Stimulated activated CD4-positive, alpha-beta T cell treated with anti-CD3 and anti-CD28 coated beads, Interleukin-4, amount 100 ng/mL, for 24 hours (primary cell): Measurements from ENCODE around the gene WDR62.
"Not testable (repeated sequence)": the region's sequence is repeated elsewhere in the genome, so short reads cannot be mapped to it uniquely, and the experiment has no call there.

Source experiments
- DNase-seq: peaks from one replicate; pipeline ENCODE4 v3.0.0-alpha.2; 2020

The WDR62 gene

DNA sequence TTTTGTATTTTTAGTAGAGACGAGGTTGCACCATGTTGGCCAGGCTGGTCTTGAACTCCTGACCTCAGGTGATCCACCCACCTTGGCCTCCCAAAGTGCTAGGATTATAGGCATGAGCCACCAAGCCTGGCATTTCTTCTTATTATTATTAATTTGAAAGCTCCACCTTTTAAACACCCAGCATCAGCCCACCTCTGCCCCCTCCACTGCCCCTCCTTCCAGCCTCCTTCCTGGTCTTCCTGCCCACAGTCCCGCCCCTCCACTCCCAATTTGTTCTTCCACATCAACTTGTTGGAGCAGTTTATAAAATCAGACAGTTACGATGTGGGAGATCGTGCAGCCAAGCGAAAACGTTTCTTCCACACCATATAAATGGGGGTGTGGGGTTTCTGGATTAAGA lies 14.2 kb upstream of the WDR62 start:
- no peak for DNase-seq

DNA sequence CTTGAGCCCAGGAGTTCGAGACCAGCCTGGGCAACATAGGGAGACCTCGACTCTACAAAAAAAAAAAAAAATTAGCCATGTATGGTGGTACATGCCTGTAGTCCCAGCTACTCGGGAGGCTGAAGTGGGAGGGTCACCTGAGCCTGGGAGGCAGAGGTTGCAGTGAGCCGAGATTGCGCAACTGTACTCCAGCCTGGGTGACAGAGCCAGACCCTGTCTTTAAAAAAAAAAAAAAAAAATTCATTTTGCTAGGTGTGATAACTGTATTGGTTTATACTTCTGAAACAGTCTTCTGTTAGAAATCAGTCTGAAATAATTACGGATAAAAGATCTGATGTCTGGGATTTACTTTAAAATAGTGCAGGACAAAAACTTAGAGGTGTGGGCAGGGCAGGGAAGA lies 13.6 kb upstream of the WDR62 start:
- DNase-seq, result not testable (repeated sequence)

DNA sequence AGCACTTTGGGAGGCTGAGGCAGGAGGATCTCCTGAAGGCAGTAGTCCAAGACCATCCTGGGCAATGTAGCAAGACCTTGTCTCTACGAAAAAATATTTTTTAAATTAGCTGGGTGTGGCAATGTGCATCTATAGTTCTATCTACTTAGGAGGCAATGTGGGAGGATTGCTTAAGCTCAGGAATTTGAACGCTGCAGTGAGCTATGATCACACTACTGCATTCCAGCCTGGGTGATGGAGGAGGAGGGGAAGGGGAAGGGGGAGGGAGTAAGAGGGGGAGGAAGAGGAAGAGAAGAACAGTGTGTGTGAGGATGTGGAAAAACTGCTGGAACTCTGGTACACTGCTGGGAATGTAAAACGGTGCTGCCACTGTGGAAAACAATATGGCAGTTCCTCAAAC lies 12.9 kb upstream of the WDR62 start:
- DNase-seq, result no peak

DNA sequence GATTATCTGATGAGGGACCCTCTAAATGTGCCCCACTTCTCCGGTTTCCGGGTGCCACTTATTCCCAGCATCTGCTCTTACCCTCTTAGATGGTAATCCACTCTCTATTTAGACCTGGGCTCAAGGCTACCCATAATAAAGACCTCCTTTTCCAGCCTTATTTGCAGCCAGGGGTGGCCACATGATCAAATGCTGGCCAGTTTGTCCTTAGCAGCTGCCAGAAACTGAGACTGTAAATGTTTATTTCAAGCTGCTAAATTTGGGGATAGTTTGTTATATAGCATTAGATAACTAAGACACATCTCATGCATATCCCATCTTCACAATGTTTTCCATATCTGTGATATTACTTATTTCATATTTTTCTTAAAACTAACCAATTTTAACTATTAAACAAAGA lies 10.7 kb upstream of the WDR62 start:
- no peak for DNase-seq

DNA sequence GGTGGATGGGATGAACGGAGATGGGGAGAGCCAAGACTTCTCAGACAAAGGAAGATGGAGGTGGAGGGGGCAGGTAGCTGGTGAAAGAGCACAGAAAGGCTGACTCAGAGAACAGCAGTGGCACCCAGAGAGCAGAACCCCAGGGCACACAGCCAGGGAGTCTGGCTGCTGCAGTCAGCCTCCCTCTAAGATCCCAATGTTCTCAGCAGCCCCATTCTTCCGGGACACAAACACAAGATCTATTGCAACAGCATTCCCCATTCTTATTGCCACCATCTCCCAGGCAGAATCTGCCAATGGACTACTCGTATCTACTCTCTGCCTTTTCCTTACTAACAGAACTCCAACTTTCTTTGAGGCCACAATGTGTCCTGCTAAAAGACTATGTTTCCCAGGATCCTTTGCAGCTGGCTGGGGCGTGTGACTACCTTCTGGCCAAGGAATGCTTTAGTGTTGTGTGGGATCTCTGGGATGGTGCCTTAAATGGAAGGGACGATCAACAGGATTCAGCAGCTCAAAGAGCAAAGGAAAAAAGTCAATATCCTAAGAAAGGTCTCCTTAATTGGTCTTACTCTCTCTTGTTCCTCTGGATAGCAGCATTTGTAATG lies 8.2 kb upstream of the WDR62 start:
- no peak for DNase-seq

DNA sequence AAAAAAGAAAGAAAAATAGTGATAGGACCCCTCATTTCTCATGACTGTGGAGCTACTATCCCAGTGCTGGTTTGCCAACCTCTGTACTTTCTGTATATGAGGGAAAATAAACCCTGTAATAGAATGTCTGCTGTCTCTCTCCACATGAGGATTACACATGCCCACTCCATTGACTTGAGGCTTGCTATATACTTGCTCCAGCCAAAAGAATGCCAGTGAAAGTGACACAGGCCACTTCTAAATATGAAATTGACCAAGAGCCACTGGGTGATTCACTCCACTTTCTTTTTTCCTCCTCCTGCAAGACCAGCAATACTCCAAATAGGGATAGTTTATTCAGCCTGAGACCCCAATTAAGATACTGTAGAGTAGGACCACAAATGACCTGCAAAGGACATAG lies 6.9 kb upstream of the WDR62 start:
- no peak for DNase-seq

DNA sequence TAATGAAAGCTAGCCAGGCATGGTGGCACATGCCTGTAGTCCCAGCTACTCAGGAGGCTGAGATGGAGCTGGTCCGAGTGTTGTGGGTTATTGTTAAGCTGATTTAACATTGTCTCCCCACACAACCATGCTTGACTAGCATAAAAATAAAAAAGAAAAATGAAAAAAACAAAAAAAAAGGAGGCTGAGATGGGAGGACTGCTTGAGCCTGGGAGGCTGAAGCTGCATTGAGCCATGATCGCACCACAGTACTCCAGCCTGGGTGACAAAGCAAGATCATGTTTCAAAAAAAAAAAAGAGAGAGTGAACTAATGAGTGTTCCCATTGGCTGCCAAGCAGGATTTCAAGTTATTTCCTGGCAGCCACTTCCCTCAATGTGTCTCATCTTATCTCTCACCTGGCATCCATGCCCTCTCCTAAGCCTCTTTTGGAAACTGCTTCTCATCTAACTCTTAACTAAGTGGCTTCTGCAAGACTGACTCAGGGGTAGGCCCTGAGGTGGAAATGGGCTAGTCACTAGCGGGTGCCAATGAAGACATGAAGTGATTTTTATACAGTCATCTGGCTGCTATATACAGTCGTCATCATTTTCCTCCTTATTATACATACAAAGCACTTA lies 5.5 kb upstream of the WDR62 start:
- no peak for DNase-seq

DNA sequence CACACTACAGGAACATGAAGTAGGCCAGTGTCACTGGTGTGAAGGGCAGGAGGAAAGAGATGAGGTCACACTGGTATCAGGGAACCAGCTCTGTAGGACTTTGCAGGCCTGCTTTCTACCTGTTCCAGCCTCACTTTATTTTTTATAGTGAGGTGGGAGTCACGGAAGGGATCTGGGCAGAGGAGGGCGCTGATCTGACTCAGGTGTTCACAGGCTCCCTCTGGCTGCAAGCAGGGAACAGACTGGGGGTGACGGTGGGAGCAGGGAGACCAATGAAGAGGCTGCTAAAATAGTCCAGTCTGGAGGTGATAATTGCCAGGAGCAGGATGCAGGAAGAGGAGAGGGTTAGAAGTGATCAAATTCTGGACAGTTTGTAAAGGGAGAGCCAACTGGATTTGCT lies 3.5 kb upstream of the WDR62 start:
- no peak for DNase-seq

DNA sequence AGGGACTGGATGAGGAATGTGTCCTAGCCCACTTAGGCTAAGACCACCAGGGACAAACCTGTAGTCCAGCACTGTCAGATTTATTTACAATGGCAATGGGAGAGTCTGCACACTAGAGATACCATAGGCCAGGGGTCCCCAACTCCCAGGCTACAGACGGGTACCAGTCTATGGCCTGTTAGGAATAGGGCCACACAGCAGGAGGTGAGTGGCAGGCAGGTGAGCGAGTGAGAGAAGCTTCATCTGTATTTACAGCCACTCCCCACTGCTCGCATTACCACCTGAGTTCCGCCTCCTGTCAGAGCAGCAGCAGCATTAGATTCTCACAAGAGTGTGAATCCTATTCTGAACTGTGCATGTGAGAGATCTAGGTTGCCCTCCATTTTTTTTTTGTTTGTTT lies 3.1 kb upstream of the WDR62 start:
- DNase-seq, result no peak

DNA sequence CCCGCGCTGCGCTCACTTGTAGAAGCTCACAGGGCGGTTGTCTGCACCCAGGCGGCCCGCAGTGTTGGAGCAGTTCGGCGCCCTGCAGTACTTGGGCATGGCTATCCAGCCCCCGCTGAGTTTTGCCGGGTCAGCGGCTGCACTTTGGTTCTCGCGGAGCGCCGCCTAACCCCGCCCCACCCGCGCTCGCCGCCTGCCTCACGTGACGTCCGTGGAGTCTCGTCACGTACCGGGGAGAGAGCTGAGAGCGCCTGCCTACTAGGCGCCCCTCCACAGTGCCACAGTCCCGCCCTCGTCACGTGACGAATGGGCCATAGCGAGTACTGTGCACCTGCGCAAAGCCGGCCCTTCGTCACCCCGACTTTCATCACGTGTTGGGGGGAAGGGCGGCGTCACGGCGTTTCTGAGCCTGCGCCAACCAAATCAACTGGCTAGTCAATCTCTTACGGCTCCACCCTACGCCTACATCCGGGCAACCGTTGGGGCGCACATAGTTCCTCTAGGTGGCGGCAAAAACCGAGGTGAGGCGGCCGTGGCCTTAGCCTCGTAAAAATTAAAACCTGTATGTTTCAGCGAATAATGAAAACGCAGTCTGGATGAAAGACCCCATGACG lies 471 bp upstream of the WDR62 start, which contains the start of gene THAP8:
TSS of gene THAP8 (minus strand) at position 167 of the 614 bp plus-strand sequence. CDS start at position 99, 68 bp downstream.
- DNase-seq, result peak; percentile 100

DNA sequence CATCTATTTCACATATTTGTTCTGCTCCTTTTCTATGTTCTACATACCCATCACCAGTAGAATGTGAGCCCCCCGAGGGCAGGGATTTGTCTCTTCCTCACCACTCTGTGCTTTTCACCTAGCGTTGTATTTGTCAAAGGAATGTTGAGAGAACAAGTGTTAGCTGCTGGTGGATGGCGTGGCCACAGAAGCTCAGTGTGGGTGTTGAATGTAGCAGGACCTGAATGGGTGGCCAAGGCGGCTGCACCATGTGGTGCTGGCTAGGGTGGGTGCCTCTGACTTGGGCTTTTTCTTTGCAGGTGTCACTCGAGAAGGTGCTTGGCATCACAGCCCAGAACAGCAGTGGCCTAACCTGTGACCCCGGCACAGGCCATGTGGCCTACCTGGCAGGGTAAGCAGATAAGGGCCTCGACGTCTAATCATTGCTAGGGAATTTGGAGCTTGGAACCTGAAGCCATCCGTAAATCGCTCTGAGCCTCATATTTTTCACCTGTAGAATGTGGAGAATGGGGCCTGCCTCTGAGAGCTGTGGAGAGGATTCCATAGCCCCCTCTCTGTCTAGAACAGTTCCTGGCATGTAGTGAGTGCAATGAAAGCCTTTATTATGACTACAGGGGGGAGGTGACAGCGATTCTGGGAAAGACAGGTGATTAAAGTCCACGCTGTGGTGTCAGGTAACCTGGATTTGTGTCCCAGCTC lies 3.9 kb downstream of the WDR62 start:
- no peak for DNase-seq

DNA sequence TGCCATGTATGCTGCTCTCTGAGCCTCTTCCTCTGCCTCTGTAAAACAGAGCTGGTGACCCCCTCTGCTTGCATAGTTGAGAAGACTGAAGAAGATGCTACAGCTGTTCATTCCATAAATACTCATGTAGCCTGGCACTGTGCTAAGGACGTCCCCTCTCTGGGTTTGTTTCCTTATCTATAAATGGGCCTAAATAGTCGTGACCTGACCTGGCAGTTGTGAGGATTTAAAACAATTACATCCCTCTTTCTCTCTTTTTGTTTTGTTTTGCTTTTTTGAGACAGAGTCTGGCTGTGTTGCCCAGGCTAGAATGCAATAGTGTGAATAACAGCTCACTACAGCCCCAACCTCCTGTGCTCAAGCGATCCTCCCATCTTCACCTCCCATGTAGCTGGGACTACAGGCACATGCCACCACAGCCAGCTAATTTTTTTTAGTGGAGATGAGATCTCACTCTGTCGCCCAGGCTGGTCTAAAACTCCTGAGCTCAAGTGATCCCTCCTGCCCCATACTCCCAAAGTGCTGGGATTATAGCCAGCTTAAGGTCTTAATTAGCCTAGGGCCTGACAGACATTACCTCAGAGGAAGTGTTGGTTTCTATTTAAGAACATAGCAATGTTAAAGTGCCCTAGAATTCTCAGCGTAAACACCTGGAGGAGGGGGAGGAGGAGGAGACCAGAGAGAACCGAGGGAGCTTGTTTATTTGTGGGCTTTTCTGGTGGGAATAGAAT lies 4.6 kb downstream of the WDR62 start:
- no peak for DNase-seq

DNA sequence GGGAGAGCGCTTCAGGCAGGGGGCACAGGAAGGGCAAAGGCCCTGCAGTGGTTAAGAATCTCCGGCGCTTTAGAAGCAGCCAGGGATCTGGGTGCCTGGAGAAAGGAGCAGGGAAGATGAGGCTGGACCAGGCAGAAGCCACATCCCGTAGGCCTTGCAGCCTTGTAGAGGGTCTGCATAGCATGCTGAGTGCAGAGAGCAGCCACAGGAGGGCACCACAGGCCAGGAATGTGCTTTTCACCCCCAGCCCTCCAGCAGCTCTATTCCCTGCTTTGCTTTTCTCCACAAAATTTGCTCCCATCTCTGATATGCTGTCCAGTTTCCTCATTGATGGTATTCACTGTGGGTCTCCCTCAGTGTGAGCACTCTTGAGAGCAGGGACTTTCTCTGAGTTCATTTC lies 5.7 kb downstream of the WDR62 start:
- DNase-seq, result peak; percentile 17

DNA sequence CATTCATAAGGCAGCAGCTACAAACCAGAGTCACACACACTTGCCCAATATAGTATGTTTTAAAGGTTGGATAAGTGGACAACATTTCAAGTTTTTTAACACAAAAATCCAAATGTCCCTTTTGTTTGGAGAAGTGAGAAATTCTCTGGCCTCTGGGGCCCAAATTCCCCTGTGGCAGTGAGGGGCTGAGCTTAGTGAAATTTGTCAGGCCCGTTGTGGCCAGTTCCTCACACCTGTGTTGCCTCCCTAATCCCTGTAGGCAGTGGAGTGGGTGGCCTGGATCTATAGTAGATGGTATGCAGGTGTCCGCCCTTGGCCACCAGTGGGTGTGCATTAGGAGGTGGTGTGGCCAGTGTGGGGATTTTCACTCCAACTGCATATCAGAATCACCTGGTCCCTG lies 6.7 kb downstream of the WDR62 start:
- no peak for DNase-seq

DNA sequence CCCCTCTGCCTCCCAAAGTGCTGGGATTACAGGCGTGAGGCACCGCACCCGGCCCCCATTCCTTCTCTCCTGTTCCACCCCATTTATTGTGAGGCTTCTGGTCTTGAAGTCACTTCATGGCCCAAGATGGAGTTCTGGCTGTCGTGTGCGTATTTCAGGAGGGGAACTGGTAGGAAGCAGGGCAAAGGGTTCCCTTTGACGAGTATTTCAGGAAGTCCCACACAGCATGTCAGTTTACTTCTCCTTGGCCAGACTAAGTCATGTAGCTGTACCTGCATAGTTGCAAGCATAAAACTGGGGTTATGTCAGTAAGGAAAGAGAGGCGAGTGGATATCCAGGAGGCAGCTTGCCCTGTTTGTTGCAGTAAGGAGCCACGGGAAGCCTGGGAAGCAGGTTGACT lies 10.1 kb downstream of the WDR62 start:
- no peak for DNase-seq

DNA sequence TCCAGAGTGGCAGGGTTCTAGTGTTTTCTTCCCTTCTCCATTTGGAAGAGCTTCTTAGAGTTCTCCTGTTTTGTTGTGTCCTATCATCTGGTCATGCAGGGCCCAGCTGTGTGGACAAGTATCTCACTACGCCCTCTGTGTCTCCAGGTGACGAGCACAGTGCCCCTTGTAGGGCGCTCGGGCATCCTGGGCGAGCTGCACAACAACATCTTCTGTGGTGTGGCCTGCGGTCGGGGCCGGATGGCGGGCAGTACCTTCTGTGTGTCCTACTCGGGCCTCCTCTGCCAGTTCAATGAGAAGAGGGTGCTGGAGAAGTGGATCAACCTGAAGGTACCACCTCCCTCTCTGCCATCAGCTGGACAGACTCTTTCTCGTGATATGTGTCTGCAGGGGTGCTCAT lies 13.0 kb downstream of the WDR62 start:
- no peak for DNase-seq

DNA sequence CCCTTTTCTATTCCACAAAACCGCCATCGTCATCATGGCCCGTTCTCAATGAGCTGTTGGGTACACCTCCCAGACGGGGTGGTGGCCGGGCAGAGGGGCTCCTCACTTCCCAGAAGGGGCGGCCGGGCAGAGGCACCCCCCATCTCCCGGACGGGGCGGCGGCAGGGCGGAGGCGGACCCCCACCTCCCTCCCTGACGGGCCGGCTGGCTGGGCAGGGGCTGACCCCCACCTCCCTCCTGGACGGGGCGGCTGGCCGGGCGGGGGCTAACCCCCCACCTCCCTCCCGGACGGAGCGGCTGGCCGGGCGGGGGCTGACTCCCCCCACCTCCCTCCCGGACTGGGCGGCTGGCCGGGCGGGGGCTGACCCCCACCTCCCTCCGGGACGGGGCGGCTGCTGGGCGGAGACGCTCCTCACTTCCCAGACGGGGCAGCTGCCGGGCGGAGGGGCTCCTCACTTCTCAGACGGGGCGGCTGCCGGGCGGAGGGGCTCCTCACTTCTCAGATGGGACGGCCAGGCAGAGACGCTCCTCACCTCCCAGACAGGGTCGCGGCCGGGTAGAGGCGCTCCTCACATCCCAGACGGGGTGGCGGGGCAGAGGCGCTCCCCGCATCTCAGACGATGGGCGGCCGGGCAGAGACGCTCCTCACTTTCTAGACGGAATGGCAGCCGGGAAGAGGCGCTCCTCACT lies 14.3 kb downstream of the WDR62 start:
- not testable (repeated sequence) for DNase-seq

DNA sequence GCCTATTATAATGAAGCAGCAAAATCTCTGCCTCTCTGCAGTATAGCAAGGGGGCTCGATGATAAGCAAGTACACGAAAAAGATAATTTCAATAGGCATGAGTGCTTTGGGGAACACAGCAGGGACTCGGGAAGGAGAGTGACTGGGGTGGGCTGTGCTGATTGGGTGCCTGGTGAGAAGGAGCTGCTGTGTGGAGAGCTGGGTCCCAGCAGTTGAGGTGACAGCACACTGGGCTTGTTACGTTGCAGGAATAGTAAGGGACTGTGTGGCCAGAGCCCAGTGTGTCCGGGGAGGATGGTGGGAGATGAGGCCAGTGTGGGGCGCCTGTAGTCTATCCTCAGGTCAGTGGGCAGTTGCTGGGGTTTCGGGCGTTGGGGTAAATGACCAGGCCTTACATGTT lies 17.4 kb downstream of the WDR62 start:
- no peak for DNase-seq

DNA sequence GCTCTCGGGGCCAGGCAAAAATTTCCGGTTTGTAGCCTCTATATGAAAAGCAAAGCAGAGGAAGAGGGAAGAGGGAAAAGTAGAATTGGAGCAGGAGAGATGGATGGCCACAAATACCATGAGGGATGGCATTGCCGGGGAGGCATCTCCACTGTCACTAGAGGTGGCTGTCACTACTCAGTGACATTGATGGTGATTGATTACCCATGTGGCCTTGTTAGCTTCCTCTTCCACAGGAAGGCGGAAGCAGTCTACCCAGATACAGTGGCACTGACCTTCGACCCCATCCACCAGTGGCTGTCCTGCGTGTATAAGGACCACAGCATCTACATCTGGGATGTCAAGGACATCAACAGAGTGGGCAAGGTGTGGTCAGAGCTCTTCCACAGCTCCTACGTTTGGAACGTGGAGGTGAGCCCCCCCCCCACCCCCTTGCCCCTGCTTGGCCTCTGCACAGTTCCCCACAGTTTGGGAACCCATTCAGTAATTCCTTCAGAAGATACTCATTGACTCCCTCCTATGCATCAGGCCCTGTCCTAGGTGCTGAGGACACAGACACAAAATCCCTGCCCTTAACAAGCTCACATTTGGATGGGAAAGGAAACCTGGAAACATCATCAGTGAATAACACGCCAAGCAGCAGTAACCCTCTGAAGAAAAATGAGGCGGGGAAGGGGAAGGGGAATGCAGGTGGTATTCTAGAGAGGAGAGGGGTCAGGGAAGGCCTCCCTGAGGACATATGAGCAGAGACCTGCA lies 18.6 kb downstream of the WDR62 start:
- DNase-seq, result no peak

DNA sequence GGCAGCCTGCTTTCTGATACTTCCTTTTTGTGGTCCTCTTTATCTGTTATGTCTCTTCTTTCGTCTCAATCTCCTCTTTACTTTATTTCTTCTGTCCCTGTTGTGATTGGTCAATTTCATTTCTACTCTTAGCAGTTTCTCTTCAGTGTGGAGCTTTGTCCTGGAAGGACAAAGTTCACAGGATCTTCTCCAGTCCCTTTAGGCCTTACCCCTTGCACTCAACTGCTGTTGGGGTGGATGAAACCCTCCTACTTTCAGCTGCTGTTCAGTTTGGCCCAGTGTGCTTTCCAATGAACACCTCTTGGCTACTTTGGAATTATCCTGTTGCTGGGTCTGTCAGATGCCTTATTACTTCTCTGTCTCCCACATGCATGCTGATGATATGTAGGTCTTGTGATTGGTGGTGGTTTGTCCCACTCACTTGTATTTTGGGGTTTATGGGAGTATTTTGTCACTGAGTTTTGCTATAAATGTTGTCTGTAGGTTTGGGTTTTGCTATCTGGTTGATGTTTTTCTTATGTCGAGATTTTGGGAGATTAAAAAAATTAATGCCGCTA lies 24.8 kb downstream of the WDR62 start:
- DNase-seq, result no peak

DNA sequence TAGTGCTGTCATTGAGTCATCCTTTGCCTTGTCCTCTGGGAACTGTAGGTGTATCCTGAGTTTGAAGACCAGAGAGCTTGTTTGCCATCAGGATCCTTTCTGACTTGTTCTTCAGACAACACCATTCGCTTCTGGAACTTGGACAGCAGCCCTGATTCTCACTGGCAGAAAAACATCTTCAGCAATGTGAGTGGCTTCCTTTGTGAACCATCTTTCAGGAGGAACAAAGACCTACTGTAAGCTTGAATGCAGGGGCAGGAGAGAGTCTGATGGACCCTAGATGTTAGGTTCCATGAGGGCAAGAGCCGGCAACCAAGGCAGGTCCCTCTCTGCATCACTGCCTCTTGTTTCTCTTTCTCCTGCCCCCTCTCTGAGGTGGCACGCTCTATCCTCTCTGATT lies 26.7 kb downstream of the WDR62 start:
- no peak for DNase-seq

DNA sequence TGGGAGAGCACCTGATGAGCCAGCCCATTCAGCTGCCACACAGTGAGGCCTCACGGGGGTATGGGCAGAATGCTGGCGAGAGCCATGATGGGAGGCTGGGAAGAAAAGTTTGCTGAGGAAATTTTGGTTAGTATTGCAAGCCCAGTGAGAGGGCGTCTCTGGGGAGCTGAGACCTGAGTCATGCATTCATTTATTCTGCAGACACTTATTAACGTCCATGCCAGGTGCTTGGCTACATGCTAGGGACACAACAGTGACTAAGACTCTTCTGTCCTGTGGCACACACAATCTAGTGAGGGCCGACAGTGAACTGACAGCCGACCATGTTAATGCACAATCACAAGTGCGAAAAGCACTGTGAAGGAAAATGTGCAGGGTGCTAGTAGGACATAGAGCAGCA lies 27.2 kb downstream of the WDR62 start:
- no peak for DNase-seq
